ENCODE results near the gene MOV10L1. TPM values are rescaled to one million over a fixed set of nuclear protein-coding genes. Genes with fewer than 3 reads are reported as not detected.
"Not testable (repeated sequence)": the region's sequence is repeated elsewhere in the genome, so short reads cannot be mapped to it uniquely, and the experiment has no call there.

The MOV10L1 gene
- polyA plus RNA-seq, 3 donors = 0.31 to 0.92 (median 0.79) TPM

DNA sequence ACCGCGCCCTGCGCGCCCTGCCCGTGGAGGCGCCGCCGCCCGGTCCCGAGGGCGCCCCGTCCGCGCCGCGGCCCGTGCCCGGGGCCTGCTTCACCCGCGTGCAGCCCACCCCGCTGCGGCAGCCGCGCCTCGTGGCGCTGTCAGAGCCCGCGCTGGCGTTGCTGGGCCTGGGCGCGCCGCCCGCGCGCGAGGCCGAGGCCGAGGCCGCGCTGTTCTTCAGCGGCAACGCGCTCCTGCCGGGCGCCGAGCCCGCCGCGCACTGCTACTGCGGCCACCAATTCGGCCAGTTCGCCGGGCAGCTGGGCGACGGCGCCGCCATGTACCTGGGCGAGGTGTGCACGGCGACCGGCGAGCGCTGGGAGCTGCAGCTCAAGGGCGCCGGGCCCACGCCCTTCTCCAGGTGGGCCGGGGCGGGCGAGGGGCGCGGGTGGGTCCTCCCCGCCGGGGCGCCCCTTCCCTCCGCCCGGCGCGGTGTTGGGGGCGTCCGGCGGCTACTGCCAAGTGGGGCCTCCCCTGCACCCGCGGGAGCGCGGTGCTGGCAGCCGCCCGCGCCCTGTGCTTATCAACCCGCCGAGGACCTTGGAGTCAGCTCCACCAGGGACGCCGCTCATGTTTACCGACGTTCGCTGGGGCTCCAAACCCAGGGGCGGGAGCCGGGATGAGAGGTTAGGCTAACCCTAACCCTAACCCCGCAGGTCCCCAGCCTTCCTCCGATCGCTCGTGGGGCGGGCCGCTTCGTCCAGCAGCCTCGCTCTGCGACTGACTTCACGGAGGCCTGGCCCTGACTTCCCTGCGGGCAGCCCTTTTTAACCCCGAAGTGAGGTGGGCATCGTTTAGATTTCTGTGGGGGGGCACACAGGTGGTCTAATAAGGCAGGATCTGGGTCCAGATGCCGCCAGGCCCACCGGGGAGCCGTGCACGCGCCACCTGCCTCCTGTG, 111.7 kb downstream of the MOV10L1 start:
- H3K27ac ChIP-seq (ENCODE audit: low read depth, low read length) = no peak overlapping the region
- 1 to 4% (median 2%) methylated on average over 69 to 115 of the region's 115 CpGs for WGBS, 3 donors

DNA sequence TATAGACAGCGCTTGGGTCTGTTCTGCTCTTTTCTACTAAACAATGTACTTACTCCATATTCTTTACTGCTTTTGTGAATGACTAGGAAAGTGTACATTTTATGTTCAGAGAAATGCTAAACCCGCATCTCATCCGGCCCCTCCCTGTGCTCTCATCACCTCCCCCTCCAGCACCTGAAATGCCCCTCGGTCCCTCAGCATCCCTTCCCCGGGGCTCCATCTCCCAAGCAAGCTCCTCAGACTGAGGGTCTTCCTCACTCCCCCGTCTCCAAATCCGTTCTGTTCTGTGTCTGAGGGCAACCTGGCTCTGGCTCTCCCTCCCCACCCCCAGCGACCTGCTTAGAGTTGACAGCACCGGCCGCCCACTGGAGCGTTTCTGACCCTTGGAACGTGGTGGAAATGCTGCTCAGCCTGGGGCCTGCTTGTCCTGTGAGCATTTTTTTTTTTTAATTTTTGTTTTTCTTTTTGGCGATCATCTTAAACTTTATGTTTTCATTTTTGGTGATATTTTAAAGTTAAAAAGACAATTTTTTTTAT, 112.4 kb downstream of the MOV10L1 start:
- H3K27ac ChIP-seq (ENCODE audit: low read depth, low read length) = no peak overlapping the region
- 42 to 79% (median 71%) methylated on average over 13 of the region's 13 CpGs for WGBS, 3 donors

DNA sequence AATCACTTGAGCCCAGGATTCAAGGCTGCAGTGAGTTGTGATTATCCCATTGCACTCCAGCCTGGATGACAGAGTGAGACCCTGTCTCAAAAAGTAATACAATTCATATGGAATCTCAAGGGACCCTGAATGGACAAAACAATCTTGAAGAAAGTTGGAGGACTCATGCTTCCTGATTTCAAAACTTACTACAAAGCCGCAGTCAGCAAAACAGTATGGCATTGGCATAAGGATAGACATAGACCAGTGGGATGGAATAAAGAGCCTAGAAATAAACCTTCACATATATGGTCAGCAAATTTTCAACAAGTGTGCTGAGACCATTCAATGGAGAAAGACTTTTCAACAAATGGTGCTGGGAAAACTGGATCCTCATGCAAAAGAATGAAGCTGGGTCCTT, 113.5 kb downstream of the MOV10L1 start:
- no peak overlapping the region for H3K27ac ChIP-seq (ENCODE audit: low read depth, low read length)
- 95 to 100% (median 95%) methylated on average over 1 of the region's 1 CpG for WGBS, 3 donors

DNA sequence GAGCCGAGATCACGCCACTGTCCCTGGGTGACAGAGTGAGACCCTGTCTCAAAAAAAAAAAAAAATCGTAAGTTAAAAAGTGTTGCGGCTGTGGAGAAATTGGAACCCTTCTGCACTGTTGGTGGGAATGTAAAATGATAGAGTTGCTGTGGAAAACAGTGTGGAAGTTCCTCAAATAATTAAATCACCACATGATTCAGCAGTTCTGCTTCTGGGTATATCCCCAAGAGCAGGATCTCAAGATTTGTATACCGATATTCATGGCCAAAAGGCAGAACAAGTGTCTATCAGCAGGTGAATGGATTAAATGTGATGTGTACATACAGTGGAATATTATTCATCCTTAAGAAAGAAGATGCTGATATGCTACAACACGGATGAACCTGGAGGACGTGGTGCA, 114.8 kb downstream of the MOV10L1 start:
- no peak overlapping the region for H3K27ac ChIP-seq (ENCODE audit: low read depth, low read length)
- 78 to 91% (median 82%) methylated on average over 7 of the region's 7 CpGs for WGBS, 3 donors

DNA sequence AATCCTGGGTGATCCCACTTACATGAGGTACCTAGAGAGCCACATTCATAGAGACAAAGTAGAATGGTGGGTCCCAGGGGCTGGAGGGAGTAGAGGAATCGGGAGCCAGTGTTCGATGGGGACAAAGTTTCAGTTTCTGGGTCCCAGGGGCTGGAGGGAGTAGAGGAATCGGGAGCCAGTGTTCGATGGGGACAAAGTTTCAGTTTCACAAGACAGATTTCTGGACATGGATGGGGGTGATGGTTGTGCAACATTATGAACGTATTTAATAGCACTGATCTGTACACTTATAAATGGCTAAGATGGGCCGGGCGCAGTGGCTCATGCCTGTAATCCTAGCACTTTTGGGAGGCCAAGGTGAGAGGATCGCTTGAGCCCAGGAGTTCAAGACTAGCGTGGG, 115.2 kb downstream of the MOV10L1 start:
- not testable (repeated sequence) for H3K27ac ChIP-seq (ENCODE audit: low read depth, low read length)
- 76 to 85% (median 77%) methylated on average over 9 of the region's 9 CpGs for WGBS, 3 donors

DNA sequence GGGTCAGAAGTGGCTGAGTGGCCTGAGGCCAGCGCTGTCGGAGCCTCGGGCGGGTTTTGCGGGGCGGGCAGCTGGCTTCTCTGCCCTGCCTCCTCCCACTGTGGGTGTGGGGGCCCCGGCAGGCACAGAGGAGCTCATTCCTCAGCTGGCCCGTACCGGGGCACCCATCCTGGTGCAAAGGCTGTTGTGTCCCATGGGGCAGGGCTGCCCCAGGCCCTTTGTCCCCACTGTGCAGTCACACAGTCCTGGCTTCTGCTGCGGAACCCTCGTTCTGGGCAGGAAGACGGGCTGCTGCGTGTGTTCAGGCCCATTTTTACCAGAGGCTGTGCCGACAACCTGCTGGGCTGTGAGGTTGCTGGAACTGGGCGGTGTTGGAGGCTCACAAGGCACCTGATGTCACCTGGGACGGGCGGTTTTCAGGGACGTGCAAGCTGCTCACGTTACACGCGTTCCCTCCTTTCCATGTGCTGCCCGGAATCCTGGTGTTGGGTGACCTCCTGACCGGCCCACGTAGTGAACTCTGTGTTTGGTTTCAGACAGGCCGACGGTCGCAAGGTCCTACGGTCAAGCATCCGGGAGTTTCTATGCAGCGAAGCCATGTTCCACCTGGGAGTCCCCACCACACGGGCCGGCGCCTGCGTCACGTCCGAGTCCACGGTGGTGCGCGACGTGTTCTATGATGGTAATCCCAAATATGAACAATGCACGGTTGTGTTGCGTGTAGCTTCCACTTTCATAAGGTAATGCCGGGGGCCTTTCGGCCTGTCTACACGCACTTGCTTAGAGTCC, 116.2 kb downstream of the MOV10L1 start:
- 91% methylated on average over 45 of the region's 45 CpGs for whole genome bisulfite sequencing, 3 donors
- no peak overlapping the region for H3K27ac ChIP-seq (ENCODE audit: low read depth, low read length)

DNA sequence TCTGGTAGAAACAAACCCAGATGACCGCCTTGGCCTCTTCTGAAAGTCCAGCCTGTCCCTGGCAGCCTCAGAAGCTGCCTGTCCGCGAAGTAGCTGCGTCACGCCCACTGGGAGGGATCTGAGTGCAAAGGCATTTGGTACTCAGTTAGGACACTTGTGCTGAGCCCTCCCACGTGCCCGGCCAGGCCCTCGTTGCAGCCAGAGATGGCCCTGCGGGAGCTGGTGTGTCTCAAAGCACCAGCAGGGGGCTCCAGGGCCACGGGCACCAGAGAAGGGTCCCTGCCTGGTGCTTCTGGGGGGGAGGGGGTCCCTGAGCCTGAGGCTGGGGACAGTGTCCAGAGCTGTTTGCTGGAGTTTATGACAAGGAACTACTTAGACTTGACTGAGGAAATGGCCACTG, 116.8 kb downstream of the MOV10L1 start:
- H3K27ac ChIP-seq (ENCODE audit: low read depth, low read length) = no peak overlapping the region
- 41 to 48% (median 45%) methylated on average over 10 of the region's 10 CpGs for WGBS, 3 donors

DNA sequence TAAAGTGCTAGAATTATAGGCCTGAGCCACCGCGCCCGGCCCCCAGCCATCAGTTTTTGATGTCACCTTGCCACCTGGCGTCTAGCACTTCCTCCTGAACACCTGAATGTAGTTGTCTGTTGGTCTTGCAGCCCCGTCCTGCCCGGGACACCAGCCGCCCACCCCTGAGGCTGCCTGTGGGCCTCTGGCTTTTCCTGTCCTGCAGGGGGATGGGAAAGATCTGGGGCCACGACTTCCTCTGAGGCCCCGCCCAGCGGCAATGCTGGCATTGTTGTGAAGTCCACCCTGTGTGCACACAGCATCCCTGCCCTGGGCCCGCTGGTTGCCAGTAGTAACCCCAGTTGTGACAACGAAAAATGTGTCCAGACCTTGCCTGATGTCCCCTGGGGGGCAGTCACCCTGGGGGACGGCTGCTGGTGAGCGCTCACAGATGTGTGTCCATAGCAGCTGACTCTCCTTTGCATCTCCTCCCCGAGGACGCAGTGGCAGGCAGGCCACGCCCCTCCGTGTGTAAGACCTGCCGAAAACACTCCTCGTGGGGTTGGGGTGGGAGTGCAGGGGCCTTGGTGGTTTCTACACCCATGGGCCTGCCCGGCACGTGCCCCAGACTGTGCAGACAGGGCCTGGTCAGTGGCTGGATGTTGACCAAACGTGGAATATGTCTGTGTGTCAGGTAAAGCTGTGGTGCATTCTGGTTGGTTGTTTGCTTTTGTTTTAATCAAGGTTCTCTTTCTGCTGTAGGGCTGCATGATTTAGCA, 117.8 kb downstream of the MOV10L1 start:
- H3K27ac ChIP-seq (ENCODE audit: low read depth, low read length) = no peak overlapping the region
- WGBS, 3 donors = 62 to 69% (median 63%) methylated on average over 23 of the region's 23 CpGs

DNA sequence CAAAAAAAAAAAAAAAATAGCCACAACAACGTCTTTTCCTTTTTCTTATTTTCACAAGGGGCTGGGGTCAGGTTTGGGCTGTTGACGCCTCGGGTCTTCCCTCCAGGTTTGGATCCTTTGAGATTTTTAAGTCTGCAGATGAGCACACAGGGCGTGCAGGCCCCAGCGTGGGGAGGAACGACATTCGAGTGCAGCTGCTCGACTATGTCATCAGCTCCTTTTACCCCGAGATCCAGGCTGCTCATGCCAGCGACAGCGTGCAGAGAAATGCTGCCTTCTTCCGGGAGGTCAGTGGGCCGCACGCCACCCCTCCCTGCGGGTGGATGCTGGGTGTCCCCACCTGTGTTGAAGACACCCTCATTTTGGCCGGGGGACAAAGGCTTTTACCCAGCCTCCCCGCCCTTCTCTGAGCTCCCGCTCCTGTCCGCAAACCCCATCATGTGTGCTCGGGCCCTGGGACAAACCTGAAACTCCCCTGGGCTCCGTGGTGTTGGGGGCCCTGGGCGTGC, 118.7 kb downstream of the MOV10L1 start:
- no peak overlapping the region for H3K27ac ChIP-seq (ENCODE audit: low read depth, low read length)
- 87 to 90% (median 89%) methylated on average over 22 of the region's 22 CpGs for WGBS, 3 donors

DNA sequence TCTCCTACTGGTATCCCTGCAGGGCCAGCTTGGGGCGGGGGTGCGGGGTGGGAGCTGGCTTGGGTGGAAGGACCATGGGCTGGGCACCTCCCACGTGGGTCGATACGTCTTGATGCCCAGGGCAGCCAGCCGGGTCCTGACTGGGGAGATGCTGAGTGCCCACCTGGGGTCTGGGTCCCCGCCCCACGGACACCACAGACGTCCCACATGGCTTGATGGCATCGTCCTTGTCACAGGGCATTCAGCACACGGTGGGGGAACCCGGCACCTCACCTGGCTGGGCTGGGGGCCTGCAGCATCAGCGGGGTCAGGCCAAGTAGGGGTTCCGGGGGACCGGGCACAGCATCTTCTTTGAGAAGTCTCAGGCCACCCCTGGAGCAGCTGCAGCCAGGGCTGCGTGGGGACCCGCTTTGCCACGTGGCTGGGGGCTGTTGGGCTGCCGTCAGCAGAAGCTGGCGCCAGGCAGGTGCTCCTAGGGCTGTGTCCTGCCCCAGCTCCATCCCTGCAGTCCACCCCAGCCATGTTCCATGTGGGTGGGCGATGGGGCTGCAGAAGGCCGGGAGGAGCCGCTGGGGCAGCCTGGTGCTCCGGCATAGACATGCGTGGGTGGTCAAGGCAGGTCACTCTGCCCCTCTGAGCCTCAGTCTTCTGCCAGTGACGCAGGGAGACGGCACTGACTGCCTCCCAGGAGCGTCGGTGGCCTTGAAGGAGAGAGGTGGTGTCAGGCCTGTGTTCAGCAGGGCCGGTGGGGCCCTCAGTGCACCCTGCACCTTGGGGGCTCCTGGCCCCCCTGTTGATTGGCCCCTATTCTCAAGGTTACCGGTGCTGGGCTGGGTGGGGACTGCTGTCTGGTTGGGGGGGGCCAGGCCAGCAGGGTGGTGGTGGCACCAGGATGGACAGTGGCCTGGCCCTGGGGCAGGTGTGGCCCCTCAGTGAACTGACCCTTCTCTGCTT, 119.4 kb downstream of the MOV10L1 start:
- H3K27ac ChIP-seq (ENCODE audit: low read depth, low read length) = no peak overlapping the region
- 72 to 82% (median 81%) methylated on average over 23 to 31 of the region's 31 CpGs for WGBS, 3 donors

DNA sequence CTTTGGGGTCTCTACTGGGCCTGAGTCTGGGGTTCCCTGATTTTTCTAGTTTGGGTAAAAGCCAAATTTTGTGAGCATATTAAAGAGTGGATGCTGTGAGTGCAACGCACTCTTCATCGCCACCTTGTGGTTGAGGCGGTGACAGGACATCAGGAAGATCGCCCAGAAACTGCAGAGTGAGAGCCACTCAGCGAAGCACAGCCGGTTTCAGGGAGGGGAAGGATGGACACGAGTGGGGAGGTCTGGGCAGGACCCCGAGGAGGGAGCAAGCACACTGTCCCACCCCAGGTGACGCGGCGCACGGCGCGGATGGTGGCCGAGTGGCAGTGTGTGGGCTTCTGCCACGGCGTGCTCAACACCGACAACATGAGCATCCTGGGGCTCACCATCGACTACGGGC, 120.1 kb downstream of the MOV10L1 start:
- 58 to 61% (median 61%) methylated on average over 20 of the region's 20 CpGs for WGBS, 3 donors
- no peak overlapping the region for H3K27ac ChIP-seq (ENCODE audit: low read depth, low read length)

DNA sequence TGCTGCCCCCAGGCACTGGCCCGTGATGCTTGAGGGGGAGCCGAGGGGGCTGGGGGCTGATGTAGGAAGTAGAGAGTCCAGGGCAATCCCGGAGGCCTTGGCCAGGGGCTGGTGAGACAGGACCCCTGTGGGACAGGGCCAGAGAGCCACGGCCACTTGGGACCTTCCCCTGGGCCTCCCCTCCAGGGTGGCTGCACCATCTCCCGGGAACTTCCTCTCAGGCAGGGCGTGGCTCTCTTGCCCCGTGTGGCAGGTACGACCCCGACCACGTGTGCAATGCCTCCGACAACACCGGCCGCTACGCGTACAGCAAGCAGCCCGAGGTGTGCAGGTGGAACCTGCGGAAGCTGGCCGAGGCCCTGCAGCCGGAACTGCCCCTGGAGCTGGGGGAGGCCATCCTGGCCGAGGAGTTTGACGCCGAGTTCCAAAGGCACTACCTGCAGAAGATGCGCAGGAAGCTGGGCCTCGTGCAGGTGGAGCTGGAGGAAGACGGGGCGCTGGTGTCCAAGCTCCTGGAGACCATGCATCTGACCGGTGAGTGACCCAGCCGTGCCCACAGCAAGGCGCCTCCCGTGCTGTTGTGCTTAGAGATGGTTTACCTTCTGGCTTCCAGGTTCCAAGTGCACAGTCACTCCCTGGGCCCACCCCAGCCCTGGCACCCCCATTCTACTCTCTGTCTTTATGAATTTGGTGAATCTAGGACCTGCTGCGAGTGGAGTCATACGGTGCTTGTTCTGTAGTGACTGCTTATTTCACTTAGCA, 120.8 kb downstream of the MOV10L1 start:
- 88% methylated on average over 32 of the region's 32 CpGs for WGBS, 3 donors
- H3K27ac ChIP-seq (ENCODE audit: low read depth, low read length) = no peak overlapping the region

DNA sequence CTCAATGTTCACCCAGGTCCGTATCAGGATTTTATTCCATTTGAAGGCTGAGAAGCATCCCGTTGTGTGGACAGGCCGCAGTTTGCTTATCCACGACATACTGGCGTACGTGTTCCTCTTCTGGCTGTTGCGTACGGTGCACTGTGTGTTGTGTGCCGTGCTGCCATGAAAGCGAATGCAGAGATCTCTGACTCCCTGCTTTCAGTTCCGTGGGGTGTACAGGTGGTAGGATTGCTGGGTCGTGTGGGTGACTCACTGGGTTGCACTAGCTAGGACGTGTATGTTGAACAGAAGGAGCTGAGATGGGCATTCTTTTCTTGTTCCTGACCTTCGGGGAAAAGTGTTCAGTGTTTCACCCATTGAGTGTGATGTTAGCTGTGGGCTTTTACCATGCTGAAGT, 121.3 kb downstream of the MOV10L1 start:
- no peak overlapping the region for H3K27ac ChIP-seq (ENCODE audit: low read depth, low read length)
- WGBS, 3 donors = 86 to 91% (median 91%) methylated on average over 14 of the region's 14 CpGs
